GM13977 (cell line): Measurements from ENCODE around the gene ETF1.
A peak's percentile ranks its signal among the peaks of the same experiment; 100 is the strongest.

ENCODE experiments used
- DNase-seq: peaks from one replicate; pipeline ENCODE4 v3.0.0; 2012; ENCODE audit warnings: low spot score
- CTCF ChIP-seq: IDR thresholded peaks from 2 replicates; pipeline ENCODE4 v1.5.1; 2012; ENCODE audit warnings: mild to moderate bottlenecking, control low read depth; ENCODE audit not compliant: insufficient read depth; ENCODE audit errors: extremely low read depth, missing control alignments
- in situ Hi-C: fragments of 300-500 bp; cut with MboI; formaldehyde crosslinking; loops from one replicate; pipeline ENCODE4 v1.12.0; 2022; ENCODE audit warnings: low sequenced_read_pairs, low pct_unique_long_range_greater_than_20kb, mixed read lengths, inconsistent platforms; ENCODE audit not compliant: unreplicated experiment

The ETF1 gene

GRCh38 chr5:138460032-138460693, 82.9 kb downstream of the ETF1 start:
- no peak for TF ChIP-seq CTCF
- DNase-seq = no peak
- in situ Hi-C loops = no loop called here

GRCh38 chr5:138459311-138459933, 83.6 kb downstream of the ETF1 start:
- peak; percentile 75 for DNase-seq
- in situ Hi-C loops = no loop called here
- TF ChIP-seq CTCF = no peak

- TF ChIP-seq CTCF = no peak
- DNase-seq = no peak
- in situ Hi-C loops = no loop called here
These were observed 84.2 kb downstream of the ETF1 start for GRCh38 chr5:138458856-138459255.

- TF ChIP-seq CTCF = no peak
- in situ Hi-C loops = no loop called here
These were observed 84.7 kb downstream of the ETF1 start for GRCh38 chr5:138458384-138458783.

GRCh38 chr5:138457531-138458275, 85.3 kb downstream of the ETF1 start:
- in situ Hi-C loops = no loop called here
- no peak for DNase-seq
- no peak for TF ChIP-seq CTCF

More at GRCh38 chr5:138458384-138458783, 84.7 kb downstream of the ETF1 start:
- no peak for DNase-seq
